ENCODE results near the gene TANC2.

Gene TANC2

DNA sequence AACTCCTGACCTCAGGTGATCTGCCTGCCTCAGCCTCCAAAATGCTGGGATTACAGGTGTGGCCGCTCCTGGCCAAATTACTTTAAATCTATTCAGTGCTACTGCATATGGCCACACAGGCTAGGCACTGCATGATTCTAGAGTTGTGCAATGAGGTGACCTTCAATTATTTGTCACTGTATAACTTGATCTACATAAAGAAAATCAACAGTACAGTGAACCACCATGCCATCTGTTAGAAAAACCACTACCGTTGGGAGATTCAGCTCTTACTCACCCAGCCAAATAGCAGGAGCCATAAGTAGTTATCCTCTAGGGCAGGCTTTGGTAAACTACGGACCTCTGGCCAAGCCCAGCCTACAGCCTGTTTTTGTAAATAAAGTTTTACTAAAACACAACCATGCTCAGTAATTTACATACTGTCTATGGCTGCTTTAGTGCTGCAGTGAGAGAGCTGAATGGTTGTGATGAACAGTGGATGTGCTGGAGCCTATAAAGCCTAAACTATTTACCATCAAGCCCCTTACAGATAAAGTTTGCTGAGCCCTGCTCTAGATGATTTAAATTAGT lies 40.7 kb upstream of the TANC2 start:
- DNase-seq (ENCODE audit: low read depth in 2 of 2): peak in 1 of 2 donors; percentile 25
- TF ChIP-seq, protein P1, sequence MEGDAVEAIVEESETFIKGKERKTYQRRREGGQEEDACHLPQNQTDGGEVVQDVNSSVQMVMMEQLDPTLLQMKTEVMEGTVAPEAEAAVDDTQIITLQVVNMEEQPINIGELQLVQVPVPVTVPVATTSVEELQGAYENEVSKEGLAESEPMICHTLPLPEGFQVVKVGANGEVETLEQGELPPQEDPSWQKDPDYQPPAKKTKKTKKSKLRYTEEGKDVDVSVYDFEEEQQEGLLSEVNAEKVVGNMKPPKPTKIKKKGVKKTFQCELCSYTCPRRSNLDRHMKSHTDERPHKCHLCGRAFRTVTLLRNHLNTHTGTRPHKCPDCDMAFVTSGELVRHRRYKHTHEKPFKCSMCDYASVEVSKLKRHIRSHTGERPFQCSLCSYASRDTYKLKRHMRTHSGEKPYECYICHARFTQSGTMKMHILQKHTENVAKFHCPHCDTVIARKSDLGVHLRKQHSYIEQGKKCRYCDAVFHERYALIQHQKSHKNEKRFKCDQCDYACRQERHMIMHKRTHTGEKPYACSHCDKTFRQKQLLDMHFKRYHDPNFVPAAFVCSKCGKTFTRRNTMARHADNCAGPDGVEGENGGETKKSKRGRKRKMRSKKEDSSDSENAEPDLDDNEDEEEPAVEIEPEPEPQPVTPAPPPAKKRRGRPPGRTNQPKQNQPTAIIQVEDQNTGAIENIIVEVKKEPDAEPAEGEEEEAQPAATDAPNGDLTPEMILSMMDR (IDR thresholded peaks at IDR 0.05; ENCODE audit: low read depth, low read length): no peak
- no peak overlapping the region for H3K4me3 ChIP-seq (replicated peaks in 1 of 2; ENCODE audit: low read depth in 2 of 2, low read length in 2 of 2)

DNA sequence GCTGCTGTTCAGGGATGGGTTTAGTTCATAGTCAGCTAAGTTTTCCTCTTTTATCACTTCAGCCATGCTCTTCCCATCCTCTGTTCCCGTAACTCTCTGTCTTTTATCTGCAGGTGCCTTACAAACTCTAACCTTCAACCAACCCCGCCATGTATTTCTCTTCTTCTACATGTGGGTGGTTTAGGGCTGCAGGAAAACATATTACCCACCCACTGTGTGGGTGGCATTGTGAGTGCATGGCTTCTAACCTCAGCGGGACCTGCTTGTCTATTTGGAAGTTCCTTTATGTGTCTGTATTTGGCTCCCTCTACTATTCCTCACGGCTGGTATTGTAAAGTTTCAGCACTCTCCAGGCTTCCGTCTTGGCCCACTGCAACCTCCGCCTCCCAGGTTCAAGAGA lies 39.0 kb upstream of the TANC2 start:
- no peak overlapping the region for H3K4me3 ChIP-seq (replicated peaks in 1 of 2; ENCODE audit: low read depth in 2 of 2, low read length in 2 of 2)
- TF ChIP-seq, protein P1 (IDR thresholded peaks at IDR 0.05; ENCODE audit: low read depth, low read length): no peak
- DNase-seq (ENCODE audit: low read depth in 2 of 2): no peak

DNA sequence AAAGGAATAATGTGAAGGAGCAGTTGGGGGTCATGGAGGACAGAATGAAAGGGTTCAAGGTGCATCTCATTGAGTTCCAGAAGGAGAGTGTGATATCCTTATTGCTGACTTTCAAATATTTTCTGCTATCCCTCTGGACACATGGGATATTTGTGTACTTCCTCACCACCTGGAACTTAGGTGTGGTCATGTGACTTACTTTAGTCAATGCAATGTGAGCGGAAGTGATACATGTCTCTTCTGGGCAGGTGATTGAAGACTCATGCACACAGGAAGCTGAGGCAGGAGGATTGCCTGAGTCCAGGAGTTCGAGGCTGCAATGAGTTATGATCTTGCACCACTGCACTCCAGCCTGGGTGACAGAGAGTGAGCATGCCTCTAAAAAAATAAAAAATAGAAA lies 36.7 kb upstream of the TANC2 start:
- TF ChIP-seq, protein P1 (IDR thresholded peaks at IDR 0.05; ENCODE audit: low read depth, low read length): no peak
- no peak for DNase-seq (ENCODE audit: low read depth in 2 of 2)

DNA sequence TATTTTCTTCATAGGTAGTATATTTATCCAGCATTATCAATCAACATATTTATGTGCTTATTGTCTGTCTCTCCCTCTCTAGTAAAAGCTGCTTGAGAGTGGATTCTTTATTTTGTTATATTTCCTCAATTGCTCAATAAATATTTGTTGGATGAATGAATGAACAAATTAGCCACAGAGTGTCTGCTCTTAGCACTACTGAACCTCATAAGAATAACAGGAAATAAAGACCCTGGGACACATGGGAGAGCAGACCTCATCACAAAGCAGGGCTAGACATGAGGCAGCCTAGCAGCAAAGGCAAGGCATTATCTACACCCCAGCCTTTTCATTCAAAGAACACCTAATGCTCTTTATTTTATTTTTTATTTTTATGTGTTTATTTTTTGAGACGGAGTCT lies 34.9 kb upstream of the TANC2 start:
- peak in 1 of 2 donors; percentile 48 for DNase-seq (ENCODE audit: low read depth in 2 of 2)
- TF ChIP-seq, protein P1 (IDR thresholded peaks at IDR 0.05; ENCODE audit: low read depth, low read length): no peak
- no peak overlapping the region for H3K4me3 ChIP-seq (replicated peaks in 1 of 2; ENCODE audit: low read depth in 2 of 2, low read length in 2 of 2)

More for the DNA sequence above, 36.7 kb upstream of the TANC2 start:
- H3K4me3 ChIP-seq (replicated peaks in 1 of 2; ENCODE audit: low read depth in 2 of 2, low read length in 2 of 2): no peak overlapping the region

DNA sequence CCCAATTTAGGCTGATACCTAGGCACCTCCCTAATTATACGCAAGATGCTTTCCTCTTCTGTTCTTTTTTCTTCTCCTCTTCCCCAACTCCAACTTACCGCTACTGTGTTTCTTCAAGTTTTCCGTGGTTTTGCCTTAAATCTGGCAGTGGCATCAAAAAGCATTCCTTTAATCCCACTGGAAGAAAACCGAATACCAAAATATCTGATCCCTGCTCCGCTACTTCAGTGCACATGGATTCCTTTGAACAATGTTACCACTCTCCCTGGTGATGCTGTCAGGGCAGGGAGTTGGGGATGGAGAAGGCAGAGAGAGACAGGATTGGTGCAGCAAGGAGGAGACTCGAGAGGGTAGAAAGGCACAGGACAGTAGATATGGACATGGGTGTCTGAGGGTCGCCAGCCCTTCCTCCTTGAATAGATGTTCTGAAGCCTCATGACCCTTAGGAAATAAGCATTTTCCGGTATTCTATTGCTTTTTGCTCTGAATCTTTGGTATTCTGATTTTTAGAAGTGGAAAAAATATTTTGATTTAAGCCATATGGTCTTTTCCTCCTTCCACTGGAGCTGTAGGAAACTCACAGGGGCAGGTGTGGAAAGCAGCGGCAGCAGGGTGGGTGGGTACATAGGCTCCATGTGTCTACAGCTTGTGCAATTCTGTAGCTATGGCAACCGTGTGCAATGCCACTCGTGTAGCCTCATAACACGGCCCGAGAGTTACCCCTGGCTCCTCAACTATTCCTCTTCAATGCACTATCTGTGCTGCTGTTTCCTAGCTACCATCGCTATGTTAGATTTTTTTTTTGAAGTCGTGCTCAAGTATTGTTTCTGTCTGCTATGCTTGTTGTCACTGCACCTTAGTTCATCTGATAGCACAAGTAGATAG lies 32.3 kb upstream of the TANC2 start:
- no peak overlapping the region for H3K4me3 ChIP-seq (replicated peaks in 1 of 2; ENCODE audit: low read depth in 2 of 2, low read length in 2 of 2)
- TF ChIP-seq, protein P1 (IDR thresholded peaks at IDR 0.05; ENCODE audit: low read depth, low read length): no peak
- DNase-seq (ENCODE audit: low read depth in 2 of 2): peak; percentile 27 to 66

DNA sequence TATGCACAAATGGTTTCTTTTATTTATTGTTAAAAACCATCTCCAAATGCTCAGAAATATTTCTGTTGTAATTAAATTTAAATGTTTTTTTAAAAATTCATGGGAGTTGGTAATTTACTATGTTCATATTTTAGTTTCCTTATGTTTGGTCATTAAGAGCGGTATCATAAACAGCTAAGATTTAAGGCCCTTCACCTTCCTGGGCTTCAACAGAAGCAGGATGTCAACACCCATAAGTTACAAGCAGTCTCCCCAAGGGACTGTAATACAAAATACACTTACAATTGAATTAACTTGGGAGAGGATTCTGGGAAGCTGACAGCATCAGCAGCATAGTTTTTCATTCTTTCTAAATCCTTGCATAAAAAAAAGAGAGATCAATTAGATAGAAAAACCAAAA lies 30.9 kb upstream of the TANC2 start:
- DNase-seq (ENCODE audit: low read depth in 2 of 2): no peak
- TF ChIP-seq, protein P1 (IDR thresholded peaks at IDR 0.05; ENCODE audit: low read depth, low read length): no peak
- no peak overlapping the region for H3K4me3 ChIP-seq (replicated peaks in 1 of 2; ENCODE audit: low read depth in 2 of 2, low read length in 2 of 2)
